Esophagus (tissue), 2 donors: ENCODE data around the gene FHDC1. TPM values are rescaled to one million over a fixed set of nuclear protein-coding genes. Genes with fewer than 3 reads are reported as not detected.
A peak's percentile ranks its signal among the peaks of the same experiment; 100 is the strongest.

Source experiments
- H3K27ac ChIP-seq, 2 donors: one replicate each; pipeline ENCODE4 v1.5.1; 2013; ENCODE audit warnings: low read depth in 2 of 2, mild to moderate bottlenecking in 2 of 2, inconsistent platforms in 1 of 2, low read length in 1 of 2, moderate library complexity in 1 of 2
- H3K27me3 ChIP-seq, 2 donors: one replicate each; pipeline ENCODE4 v1.6.1; 2013; ENCODE audit warnings: low read length in 2 of 2, control low read depth in 1 of 2, mild to moderate bottlenecking in 1 of 2; ENCODE audit not compliant: insufficient read depth in 2 of 2, control insufficient read depth in 1 of 2
- H3K36me3 ChIP-seq, 2 donors: one replicate each; pipeline ENCODE4 v1.6.1; 2013; ENCODE audit warnings: low read length in 1 of 2; ENCODE audit not compliant: control insufficient read depth in 2 of 2, insufficient read depth in 2 of 2
- H3K4me1 ChIP-seq, 2 donors: one replicate each; pipeline ENCODE4 v1.6.1; 2013; ENCODE audit warnings: low read length in 1 of 2; ENCODE audit not compliant: control insufficient read depth in 2 of 2, insufficient read depth in 2 of 2
- H3K4me3 ChIP-seq, 2 donors: one replicate each; pipeline ENCODE4 v1.5.1; 2013; ENCODE audit warnings: low read length in 2 of 2, mild to moderate bottlenecking in 2 of 2, low read depth in 1 of 2, moderate library complexity in 1 of 2
- H3K9me3 ChIP-seq, 2 donors: one replicate each; pipeline ENCODE4 v1.6.1; 2013; ENCODE audit warnings: mild to moderate bottlenecking in 2 of 2, low read depth in 1 of 2, low read length in 1 of 2, moderate library complexity in 1 of 2; ENCODE audit not compliant: control insufficient read depth in 2 of 2, insufficient read depth in 1 of 2
- WGBS, 2 donors: extraction: QIAGEN DNeasy Blood & Tissue Kit; methylation state at CpG; one replicate each; pipeline ENCODE4 v1.1.7; 2013; 5-methylcytosine and 5-hydroxymethylcytosine counted together
- polyA plus RNA-seq, 2 donors: library from polyadenylated mRNA; stranded (reverse); fragments of 200-250 nt; gene quantifications; one replicate each; pipeline ENCODE4 v1.2.3, GENCODE V29; 2013
- donor health status: healthy with polysubstance abuse.
- donor health status: Bipolar disorder and iron deficiency.

FHDC1 gene
- polyA plus RNA-seq, 2 donors, result 4.7 to 6.7 TPM

GRCh38 chr4:152964335-152964734 lies 28.2 kb downstream of the FHDC1 start:
- 89 to 91% methylated on average over 4 of the region's 4 CpGs for WGBS, 2 donors
- Histone ChIP-seq H3K9me3 (no peaks in the 10 kb centered on the region), H3K36me3 (peaks cover 0 to 3% of the 10 kb centered on the region in 2 donors), H3K4me3 (no peak overlapping the region), H3K27ac (peak overlapping the region in 1 of 2 donors; percentile 15), H3K4me1 (no peaks in the 10 kb centered on the region), H3K27me3 (no peaks in the 10 kb centered on the region)

GRCh38 chr4:152965611-152966010 lies 29.5 kb downstream of the FHDC1 start:
- Histone ChIP-seq H3K4me3 (no peak overlapping the region), H3K4me1 (no peaks in the 10 kb centered on the region), H3K27ac (peak overlapping the region in 1 of 2 donors; percentile 31), H3K9me3 (no peaks in the 10 kb centered on the region), H3K27me3 (no peaks in the 10 kb centered on the region), H3K36me3 (peaks cover 0 to 3% of the 10 kb centered on the region in 2 donors)
- WGBS, 2 donors, result 84 to 86% methylated on average over 4 of the region's 4 CpGs

GRCh38 chr4:152967907-152968306 lies 31.8 kb downstream of the FHDC1 start:
- H3K27me3 ChIP-seq, result no peaks in the 10 kb centered on the region
- 63 to 70% methylated on average over 3 of the region's 3 CpGs for WGBS, 2 donors
- H3K4me1 ChIP-seq, result peaks cover 0 to 2% of the 10 kb centered on the region in 2 donors
- H3K27ac ChIP-seq, result peak overlapping the region; percentile 32 to 93
- H3K9me3 ChIP-seq, result no peaks in the 10 kb centered on the region
- H3K4me3 ChIP-seq, result no peak overlapping the region
- peaks cover 0 to 6% of the 10 kb centered on the region in 2 donors for H3K36me3 ChIP-seq

GRCh38 chr4:152968806-152969394 lies 32.8 kb downstream of the FHDC1 start:
- Histone ChIP-seq H3K4me1 (peaks cover 0 to 4% of the 10 kb centered on the region in 2 donors), H3K27ac (peak overlapping the region; percentile 82 to 93), H3K36me3 (peaks cover 0 to 8% of the 10 kb centered on the region in 2 donors), H3K4me3 (no peak overlapping the region), H3K27me3 (no peaks in the 10 kb centered on the region), H3K9me3 (no peaks in the 10 kb centered on the region)
- WGBS, 2 donors, result 44 to 65% methylated on average over 9 of the region's 9 CpGs

GRCh38 chr4:152970102-152970820 lies 34.1 kb downstream of the FHDC1 start:
- H3K27ac ChIP-seq, result peak overlapping the region; percentile 68 to 71
- 43 to 44% methylated on average over 3 of the region's 3 CpGs for WGBS, 2 donors
- no peaks in the 10 kb centered on the region for H3K9me3 ChIP-seq
- no peak overlapping the region for H3K4me3 ChIP-seq
- H3K4me1 ChIP-seq, result peaks cover 0 to 4% of the 10 kb centered on the region in 2 donors
- no peaks in the 10 kb centered on the region for H3K27me3 ChIP-seq
- peaks cover 0 to 5% of the 10 kb centered on the region in 2 donors for H3K36me3 ChIP-seq

GRCh38 chr4:152971053-152971452 lies 34.9 kb downstream of the FHDC1 start:
- Histone ChIP-seq H3K27me3 (no peaks in the 10 kb centered on the region), H3K4me1 (peaks cover 0 to 4% of the 10 kb centered on the region in 2 donors), H3K27ac (no peak overlapping the region), H3K9me3 (no peaks in the 10 kb centered on the region), H3K4me3 (no peak overlapping the region), H3K36me3 (peaks cover 0 to 9% of the 10 kb centered on the region in 2 donors)
- WGBS, 2 donors, result 92 to 93% methylated on average over 3 of the region's 3 CpGs

- no peaks in the 10 kb centered on the region for H3K27me3 ChIP-seq
Measured at GRCh38 chr4:152972821-152973628, 36.9 kb downstream of the FHDC1 start.

GRCh38 chr4:152973629-152974467 lies 37.7 kb downstream of the FHDC1 start:
- 75 to 81% methylated on average over 9 of the region's 9 CpGs for WGBS, 2 donors
- Histone ChIP-seq H3K36me3 (peaks cover 0 to 14% of the 10 kb centered on the region in 2 donors), H3K27me3 (no peaks in the 10 kb centered on the region), H3K4me1 (peaks cover 0 to 4% of the 10 kb centered on the region in 2 donors), H3K4me3 (no peak overlapping the region), H3K9me3 (no peaks in the 10 kb centered on the region), H3K27ac (no peak overlapping the region)

More at GRCh38 chr4:152972821-152973628, 36.9 kb downstream of the FHDC1 start:
- Histone ChIP-seq H3K4me3 (no peak overlapping the region), H3K36me3 (peaks cover 0 to 14% of the 10 kb centered on the region in 2 donors), H3K4me1 (peaks cover 0 to 4% of the 10 kb centered on the region in 2 donors), H3K27ac (no peak overlapping the region), H3K9me3 (no peaks in the 10 kb centered on the region)
- 68% methylated on average over 12 of the region's 12 CpGs for WGBS, 2 donors
